NCI-H2029 (cell line): Measurements from ENCODE around the gene KCNJ6.
A peak's percentile ranks its signal among the peaks of the same experiment; 100 is the strongest.
"Not testable (repeated sequence)": the region's sequence is repeated elsewhere in the genome, so short reads cannot be mapped to it uniquely, and the experiment has no call there.

Experiments
- DNase-seq: peaks from one replicate; lab custom pipeline; 2025; lab: John Stamatoyannopoulos, UW

Gene KCNJ6

DNA sequence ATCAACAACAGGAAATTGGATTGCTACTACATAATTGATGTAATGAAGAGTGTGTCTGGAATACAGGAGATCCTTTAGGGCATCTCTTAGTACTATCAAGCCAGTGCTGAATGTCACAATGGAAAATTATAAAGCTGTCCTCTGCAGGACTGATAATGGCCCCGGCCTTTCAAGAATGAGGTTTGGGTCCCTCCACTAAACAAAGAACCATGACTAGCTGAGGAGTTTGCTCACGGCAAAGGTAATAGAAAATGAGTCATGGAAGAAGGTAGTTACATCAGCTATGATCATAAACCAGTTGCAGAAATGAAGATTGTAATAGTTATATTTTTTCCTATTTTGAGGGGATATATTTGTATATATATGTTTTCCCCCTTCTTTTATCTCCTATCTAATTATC lies 145.8 kb downstream of the KCNJ6 start:
- DNase-seq: no peak

DNA sequence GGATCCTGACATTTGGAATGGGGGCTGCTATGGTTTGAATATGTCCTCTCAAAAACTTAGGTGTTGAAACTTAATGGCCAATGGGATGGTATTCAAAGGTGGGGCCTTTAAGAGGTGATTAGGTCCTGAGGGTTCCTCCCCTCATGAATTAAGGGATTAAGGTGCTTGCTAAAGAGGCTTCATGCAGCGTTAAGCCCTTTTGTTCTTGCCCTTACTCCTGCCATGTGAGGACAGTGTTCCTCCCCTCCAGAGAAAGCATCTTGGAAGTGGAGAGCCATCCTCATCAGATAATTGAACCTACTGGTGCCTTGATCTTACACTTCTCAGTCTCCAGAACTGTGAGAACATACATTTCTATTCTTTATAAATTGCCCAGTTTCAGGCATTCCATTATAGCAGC lies 146.6 kb downstream of the KCNJ6 start:
- DNase-seq: no peak

DNA sequence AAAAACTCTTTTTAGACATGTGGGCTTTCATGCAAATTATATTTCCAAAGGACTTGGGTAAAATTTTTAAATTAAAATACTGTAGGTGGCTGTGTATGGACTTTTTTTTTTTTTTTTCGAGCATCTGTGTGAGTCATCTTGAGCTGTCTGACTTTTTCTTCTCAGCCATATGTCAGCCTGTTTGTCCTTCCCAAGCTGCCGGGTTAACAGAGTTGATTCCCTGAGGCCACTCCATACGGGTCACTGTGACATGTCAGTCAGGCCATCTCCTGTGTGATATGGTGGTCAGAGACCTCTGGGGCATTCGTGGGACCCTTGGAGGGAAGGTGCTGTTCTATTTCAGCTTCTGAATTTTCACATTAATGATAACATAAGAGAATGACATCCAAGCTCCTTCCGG lies 148.3 kb downstream of the KCNJ6 start:
- DNase-seq: no peak

DNA sequence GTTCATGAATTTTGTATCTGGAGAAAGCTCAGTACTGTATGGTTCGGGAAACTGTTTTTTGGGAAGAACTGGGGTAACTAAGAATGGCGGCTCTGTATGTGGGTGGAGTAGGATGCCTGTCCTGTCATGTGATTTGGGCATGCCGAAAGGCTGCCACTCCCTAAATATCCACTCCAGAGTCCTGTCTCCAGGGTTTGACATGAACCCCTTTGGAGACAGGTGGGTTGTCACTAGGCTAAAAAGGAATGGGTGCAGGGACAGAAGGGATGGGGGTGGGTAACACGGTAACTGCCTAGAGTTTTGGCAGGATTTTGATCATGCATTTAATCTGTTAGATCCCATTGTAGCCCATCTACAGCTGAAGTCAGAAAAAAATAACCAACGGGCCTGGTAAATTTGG lies 150.1 kb downstream of the KCNJ6 start:
- no peak for DNase-seq

DNA sequence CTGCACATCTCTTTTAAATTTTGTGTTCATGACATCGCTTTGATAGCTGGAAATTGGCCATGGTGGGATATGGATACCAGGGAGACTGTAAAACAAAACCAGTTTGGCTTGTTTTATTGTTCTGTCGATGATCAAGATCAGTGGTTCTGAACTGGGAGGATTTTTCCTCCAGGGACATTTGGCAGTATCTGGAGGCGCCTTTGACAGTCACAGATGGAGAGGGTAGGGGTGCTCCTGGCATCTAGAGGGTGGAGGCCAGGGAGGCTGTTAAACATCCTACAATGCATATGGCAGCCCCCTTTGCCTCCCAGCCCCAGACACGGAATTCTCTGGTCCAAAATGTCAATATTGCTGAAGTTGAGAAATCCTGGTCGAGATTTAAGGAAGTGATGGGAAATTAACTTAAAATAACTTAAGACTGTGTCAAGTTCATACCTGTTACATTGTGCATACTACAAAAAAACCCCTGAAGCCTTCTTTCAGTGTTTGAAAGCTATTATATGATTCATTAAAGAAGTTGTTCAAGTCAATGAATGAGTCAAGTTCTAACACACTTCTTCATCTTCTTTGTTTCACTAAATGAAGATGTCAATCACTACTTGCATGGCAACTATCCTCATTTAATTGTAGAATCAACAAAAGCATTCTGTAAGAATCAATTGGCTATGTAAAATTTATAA lies 150.9 kb downstream of the KCNJ6 start:
- DNase-seq: peak; percentile 3

DNA sequence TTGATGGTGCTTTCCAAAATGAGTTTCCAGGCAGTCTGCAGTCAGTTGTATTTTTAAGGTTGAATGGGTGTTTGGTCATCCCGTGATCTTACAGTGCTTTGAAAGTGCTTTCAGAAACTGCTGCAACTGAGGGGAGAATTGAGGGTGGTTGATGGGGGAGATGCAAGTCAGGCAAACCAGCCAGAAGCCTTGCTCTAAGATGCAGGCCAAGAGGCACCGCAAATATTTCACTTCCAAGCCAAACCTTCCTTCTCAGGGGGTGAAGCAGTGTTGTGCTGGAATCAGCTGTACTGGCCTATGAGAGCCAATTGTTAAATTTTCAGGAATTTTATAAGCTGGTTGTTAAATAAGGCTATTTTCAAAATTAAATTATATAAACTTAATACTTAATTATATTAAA lies 151.6 kb downstream of the KCNJ6 start:
- no peak for DNase-seq

DNA sequence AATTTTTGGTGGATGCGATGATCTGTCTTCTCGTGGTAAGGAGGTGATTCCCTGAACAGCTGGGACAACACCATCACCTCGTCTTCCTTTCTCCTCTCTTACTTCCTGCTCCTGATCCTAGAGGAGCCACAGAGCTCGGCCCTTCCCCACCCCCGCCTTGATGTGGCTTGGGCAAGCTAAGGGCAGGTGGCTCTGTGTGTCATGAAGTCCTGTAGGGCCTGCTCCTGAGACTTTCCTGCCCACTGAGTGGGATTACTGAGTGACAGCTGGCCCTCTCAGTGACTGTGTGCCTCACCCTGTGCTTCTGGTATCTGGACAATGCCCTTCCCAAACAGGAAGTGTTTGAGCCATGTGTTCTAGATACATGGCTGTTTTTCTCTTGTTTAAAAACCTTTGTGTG lies 153.0 kb downstream of the KCNJ6 start:
- peak; percentile 55 for DNase-seq

DNA sequence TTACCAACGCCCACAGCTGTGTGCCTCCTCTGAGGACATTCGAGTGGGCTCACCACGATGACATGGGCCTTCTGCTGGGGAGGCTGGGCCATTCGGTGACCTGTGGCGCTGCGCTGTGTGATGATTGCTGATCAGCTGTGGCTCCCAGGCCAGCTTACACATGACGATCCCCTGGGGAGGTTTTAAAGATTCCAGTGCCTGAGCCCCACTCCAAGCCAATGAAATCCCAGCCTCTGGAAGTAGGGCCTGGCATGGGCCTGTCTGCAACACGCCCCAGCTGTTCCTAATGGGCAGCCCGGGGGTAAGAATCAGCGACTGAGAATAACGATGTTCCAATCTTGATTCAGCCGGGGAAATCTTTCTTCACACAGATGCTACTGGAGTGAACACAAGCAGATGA lies 153.7 kb downstream of the KCNJ6 start:
- no peak for DNase-seq

DNA sequence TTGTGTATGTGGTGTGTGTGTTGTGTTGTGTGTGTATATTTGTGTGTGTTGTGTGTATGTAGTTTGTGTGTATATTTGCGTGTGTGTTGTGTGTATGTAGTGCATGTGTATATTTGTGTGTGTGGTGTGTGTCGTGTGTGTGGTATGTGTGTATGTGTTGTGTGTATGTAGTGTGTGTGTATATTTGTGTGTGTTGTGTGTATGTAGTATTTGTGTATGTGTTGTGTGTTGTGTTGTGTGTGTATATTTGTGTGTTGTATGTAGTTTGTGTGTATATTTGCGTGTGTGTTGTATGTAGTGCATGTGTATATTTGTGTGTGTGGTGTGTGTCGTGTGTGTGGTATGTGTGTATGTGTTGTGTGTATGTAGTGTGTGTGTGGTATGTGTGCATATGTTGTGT lies 154.9 kb downstream of the KCNJ6 start:
- not testable (repeated sequence) for DNase-seq

DNA sequence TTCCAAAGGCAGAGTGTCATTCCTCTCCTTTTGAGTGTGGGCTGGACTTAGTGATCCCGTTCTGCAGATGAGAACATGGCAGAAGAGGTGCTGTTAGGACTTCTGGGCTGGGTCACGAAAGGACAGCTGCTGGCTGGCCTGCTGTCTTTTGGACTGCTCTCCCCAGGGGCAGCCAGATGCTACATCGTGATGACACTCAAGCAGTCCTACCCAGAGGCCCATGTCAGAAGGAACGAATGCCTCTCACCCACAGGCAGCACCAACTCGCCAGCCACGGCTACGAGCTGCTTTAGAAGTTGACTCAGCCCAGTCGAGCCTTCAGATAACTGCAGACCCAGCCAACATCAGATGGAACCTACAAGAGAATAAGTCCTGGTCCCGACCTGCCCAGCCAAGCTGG lies 156.5 kb downstream of the KCNJ6 start:
- DNase-seq: no peak

DNA sequence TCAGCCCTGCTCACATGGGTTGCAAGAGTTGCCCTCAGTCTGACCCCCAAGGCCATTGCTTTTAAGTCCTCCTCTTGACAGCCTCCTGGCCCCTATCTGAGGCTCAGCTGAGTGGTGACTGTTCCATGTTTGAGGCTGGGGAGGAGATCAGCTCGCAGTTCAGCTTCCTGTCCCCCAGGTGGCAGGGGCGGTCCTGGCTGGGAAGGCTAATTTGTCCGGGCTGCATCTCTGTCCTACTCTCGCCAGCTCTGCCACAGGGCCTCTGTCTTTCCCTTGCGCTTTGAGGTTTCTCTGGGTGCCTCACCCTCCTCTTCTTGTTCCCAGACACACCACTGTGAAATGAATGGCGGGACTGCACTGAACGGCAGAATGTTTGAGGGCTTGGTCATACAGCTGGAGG lies 157.3 kb downstream of the KCNJ6 start:
- DNase-seq: peak; percentile 53

DNA sequence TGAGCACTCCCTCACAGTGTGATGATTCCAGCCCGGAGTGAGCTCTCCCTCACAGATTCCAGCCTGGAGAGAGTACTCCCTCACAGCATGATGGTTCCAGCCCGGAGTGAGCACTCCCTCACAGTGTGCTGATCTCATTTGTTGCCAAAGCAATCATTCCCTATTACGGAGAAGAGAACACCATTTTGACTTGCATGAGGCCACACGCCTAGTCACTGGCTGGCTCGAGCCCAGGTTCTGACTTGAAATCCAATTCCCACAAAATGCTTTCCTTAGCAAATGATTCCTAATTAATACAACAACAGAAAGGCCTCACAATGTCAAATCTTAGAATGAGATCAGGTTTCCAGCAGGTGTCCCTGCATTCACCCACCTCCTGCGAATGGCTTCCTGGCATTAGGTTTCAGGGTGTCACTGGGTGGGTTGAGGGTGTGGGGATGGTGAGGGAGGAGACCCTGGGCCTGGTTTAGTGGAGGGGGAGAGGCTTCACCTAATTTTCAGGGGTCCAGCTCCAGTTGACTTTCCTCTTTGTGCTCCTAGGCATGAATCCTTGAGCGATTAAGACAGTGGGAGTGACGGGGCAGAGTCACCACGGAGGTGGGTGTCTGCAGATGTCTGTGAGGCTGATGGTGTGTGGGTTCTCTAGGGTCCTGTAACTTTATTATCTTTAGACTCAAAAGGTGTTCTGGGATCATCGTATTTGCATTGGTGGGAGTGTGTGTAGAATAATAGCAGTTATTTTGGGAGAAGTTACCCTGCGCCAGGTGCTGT lies 158.5 kb downstream of the KCNJ6 start:
- peak; percentile 75 for DNase-seq

DNA sequence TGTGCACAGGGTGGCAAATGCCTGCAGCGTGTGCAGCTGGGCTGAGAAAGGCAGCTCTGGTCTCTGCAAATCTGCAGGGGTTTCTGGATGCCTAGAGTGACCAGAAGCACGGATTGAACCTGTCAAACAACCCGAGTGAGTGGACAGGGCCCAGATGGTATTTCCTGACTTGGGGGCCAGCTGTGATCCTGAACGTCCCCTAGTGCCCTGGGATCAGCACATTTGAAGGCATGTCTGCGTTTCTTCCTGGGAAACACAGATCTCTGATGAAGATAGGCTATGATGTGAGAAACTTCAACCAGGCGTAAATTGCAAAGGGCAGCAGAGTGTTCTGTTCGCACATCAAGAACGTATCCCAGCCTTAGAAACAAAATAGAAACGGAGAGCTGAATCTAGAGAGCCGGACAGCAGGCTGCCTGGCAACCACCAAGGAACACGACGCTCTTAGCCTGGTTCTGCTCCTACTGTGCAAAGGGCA lies 163.1 kb downstream of the KCNJ6 start:
- DNase-seq: no peak

DNA sequence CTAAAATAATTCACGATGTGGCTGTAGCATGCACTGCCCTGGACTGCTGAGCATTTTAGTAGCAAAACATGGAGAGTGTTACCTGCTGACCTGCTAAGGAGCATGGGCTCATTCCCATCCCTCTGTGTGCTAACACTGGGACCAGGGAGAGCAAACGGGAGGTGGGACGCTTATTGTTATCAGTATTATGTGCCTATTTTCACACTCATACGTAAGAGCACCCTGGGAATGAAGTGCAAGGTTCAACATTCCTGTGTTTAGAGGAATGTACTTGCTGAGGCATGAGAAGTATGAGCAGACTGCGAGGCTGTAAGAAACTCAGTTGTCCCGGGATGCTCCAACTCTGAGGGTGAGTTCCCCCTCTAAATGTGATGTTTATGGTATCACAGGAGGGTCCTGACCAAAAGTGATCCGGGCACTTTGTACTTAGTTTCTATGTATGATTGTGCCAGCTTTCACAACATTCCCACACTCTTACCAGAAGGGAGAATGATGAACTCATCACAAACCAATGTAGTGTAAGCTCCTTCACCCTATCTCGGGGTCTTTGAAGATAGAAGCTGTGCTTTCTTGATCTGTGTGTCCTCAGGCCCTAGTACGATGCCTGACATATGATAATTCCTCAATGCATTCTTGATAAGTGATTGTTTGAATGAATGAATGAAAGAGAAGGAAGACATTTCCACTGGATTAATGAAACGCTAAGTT lies 164.8 kb downstream of the KCNJ6 start:
- DNase-seq: no peak

DNA sequence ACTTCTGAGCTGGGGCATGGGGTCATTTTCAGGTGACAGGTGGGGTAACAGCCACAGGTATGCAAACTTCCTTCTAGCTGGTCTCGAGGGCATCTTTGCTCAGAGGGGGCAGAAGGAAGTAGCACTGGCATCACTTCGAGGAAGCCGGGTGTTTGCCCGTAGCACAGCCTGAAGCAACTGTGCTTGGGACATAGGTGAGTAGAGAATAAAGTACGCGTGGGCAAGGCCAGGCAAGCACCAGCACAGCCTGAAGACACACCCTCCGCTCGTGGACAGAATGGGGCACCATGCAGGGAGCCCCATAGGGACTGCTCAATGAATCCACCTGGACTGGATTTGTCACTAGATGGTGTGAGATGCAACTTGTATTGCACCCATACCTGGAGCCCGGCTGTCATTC lies 167.1 kb downstream of the KCNJ6 start:
- no peak for DNase-seq

DNA sequence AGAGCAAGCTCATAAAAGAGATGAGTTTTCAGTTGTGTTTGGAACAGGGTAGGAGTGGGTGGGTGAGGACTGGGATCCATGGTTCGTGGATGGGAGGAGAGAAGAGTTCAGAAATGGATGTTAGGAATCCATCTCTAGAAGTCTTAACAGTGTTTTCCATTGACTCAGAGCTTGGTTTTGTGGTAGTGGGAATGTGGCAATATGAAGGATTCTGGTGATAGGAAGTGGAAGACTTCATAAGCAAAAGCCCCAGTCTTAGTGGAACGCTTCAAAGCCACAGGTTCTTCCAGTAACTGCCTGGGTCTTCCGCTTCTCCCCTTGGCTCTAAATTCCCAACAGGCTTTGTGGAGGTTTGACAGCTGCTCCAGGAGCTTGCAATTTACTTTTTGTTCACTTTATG lies 167.9 kb downstream of the KCNJ6 start:
- no peak for DNase-seq

DNA sequence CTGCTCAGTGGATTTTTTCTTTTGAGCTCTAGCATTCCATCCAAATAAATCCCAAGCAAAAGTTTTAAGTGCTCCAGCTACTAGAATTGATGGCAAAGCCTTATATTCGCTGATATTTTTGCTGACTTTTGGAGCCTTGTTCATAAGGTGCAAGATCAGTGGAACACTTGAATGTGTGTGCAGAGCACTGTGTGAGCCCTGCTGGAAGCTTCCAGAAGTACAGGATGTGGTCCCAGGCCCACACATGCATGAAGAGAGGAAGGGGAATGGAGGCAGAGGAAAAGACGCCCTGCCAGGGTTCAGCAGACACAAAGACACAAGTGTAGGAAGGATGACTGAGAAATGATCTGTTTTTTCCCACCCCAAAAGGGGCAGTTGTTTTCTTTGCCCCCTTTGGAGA lies 169.4 kb downstream of the KCNJ6 start:
- DNase-seq: no peak

DNA sequence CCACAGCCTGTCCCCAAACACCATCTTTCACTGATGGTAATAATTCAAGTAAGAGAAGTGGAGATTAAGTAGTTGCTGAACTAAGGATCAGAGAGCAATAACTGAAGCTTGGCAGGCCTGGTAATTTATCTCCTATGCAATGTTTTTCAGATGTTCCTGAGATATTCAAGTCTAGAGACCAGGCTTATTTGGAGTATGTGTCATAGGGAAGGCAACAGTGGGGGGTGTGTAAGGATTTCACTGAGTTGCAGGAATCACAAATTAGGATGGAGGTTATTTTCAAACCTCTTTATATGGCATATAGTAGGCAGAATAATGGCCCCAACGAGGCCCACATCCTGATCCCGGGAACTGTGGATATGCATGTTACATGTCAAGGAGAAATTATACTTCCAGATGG lies 171.7 kb downstream of the KCNJ6 start:
- DNase-seq: no peak

DNA sequence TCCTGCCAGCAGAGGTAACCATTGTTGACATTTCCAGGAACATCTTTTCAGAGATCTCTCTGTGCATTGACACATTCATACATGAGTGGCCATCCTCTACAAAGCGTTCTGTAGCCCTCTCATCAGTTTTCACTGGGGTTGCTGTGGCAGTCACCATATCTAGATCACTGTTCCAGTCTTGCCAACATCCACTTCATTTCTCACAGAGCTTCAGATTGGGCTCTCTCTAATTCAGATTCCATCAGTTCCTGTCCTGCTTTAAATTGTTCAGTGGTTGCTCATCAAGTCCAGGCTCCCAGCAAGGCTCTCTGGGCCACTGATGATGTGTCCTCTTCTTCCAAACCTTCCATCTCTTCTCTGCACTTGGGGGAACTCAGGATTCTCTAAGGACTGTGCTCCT lies 173.7 kb downstream of the KCNJ6 start:
- peak; percentile 69 for DNase-seq

DNA sequence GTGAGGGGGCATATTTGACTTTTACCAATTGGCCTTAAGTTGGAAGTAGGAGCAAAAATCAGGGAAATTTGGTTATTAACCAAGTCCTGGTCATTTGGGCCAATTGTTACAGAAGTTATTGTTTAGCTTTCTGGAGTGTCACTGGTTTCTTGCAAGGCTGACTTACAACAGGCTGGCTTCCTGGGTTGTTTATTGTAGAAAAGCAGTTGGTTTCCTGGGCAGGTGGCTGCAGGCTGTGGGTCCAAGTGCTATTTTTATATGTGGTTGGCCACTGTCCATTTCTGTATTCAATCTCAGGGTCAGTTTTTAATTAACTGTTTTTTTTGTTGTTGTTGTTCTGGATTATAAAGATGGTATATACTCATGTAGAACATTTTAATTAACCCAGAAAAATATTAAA lies 174.1 kb downstream of the KCNJ6 start:
- DNase-seq: no peak

DNA sequence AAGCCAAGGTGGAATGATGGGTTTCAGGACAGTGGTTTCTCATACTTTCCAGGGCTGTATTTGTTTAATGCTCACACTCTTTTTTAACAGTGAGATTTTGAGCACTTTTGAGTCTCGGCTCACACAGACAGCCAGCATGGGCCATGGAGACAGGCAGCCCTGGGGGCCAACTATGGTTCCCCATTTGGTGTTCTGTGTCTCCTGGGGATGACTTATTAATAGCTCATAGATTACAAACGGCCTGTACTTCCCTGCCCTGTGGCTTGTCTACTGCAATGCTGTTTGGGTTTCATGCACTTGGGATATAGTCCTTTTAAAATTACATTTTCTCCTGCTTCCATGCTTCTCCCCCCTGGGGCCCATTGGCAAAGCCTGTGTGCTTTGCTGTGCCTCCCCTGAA lies 178.3 kb downstream of the KCNJ6 start:
- DNase-seq: no peak

DNA sequence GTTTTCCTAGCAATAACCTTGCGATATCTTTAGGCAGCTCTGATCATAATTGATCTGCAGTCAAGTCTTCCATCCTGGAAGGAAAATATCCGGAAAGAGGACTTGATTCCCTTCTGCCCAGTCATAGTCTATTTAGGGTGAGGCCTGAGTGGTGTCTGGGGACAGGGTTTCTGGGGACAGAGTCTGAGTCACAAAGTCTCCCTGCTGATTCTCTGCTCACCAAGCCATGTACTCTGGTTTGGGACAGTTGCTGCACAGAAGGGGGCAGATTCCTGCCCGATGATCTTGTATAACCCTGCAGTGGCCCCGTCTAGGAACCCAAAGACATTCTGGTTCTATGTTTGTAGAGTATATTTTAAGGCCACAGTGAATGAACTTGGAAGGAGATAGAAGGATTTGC lies 178.8 kb downstream of the KCNJ6 start:
- no peak for DNase-seq

DNA sequence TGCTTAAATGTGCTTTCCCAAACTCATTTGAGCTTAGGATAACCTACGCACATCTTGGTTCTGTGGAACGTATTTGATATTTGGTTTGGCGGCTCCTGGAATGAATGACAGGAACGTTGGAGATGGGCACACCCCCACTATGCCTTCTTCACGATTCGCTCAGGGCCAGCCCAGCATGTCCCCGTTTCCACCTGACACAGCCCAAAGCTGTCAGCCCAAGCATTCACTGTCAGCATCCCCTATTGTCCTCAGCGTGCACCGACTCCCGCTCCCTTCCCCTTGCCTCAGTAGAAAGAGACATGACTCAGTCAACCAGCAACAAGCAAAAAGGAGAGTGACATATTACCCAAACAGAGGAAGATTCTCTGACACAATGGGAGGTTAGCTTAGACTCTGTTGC lies 181.4 kb downstream of the KCNJ6 start:
- DNase-seq: no peak
